C1 segment of cervical spinal cord (tissue), 14 donors: ENCODE results near the gene MCCD1.

Source experiments
- DNase-seq, 14 donors: peaks; one replicate each; lab custom pipeline; 2025; lab: John Stamatoyannopoulos, UW

Gene MCCD1

GRCh38 chr6:31541658-31542521 lies 13.1 kb downstream of the MCCD1 start, which contains the start of gene DDX39B:
DDX39B (minus strand) TSS chr6:31542003; CDS start chr6:31540532, 1,471 bp downstream.
- DNase-seq, result peak; percentile 63 to 96 (median 92)

- DNase-seq, result no peak
Observed at GRCh38 chr6:31543639-31544038, 14.9 kb downstream of the MCCD1 start.

GRCh38 chr6:31544676-31545075 lies 15.9 kb downstream of the MCCD1 start:
- no peak for DNase-seq

GRCh38 chr6:31545291-31545690 lies 16.5 kb downstream of the MCCD1 start:
- DNase-seq, result no peak

GRCh38 chr6:31546339-31546957 lies 17.7 kb downstream of the MCCD1 start, which contains the start of gene ATP6V1G2:
ATP6V1G2 (minus strand) TSS chr6:31546608; CDS start chr6:31546559, 49 bp downstream.
- DNase-seq, result peak; percentile 40 to 99 (median 83)

GRCh38 chr6:31546958-31547726 lies 18.4 kb downstream of the MCCD1 start, which contains the start of gene NFKBIL1:
NFKBIL1 (plus strand) TSS chr6:31547608; CDS start chr6:31547695, 87 bp downstream.
- peak; percentile 48 to 98 (median 92) for DNase-seq

- DNase-seq, result peak in 1 of 14 donors; percentile 10
Observed at GRCh38 chr6:31547727-31548543, 19.2 kb downstream of the MCCD1 start.

- DNase-seq, result no peak
Observed at GRCh38 chr6:31548544-31548873, 19.7 kb downstream of the MCCD1 start.

GRCh38 chr6:31551371-31551770 lies 22.6 kb downstream of the MCCD1 start:
- peak in 4 of 14 donors; percentile 9 to 28 (median 12) for DNase-seq

GRCh38 chr6:31556307-31556706 lies 27.5 kb downstream of the MCCD1 start:
- no peak for DNase-seq

GRCh38 chr6:31557443-31558317 lies 28.9 kb downstream of the MCCD1 start:
- DNase-seq, result no peak

- DNase-seq, result no peak
Observed at GRCh38 chr6:31558318-31558625, 29.5 kb downstream of the MCCD1 start.

- peak in 8 of 14 donors; percentile 17 to 50 (median 32) for DNase-seq
Observed at GRCh38 chr6:31558631-31559500, 30.1 kb downstream of the MCCD1 start.

GRCh38 chr6:31559606-31559957 lies 30.8 kb downstream of the MCCD1 start:
- no peak for DNase-seq

GRCh38 chr6:31559958-31560696 lies 31.4 kb downstream of the MCCD1 start:
- DNase-seq, result peak in 7 of 14 donors; percentile 11 to 49 (median 34)

GRCh38 chr6:31560697-31561058 lies 31.9 kb downstream of the MCCD1 start:
- no peak for DNase-seq

- DNase-seq, result no peak
Observed at GRCh38 chr6:31567531-31568370, 39.0 kb downstream of the MCCD1 start.

GRCh38 chr6:31568537-31568961 lies 39.8 kb downstream of the MCCD1 start:
- no peak for DNase-seq
